MG63 (cell line): ENCODE measurements around the gene RASGRF1. TPM values are rescaled to one million over a fixed set of nuclear protein-coding genes. Genes with fewer than 3 reads are reported as not detected.

Source experiments
- DNase-seq: peaks from one replicate; pipeline ENCODE4 v3.0.0-alpha.2; 2020
- H3K27me3 ChIP-seq: fragments of 250-450 bp; sonication (Bioruptor Pico); 2 replicates; pipeline ENCODE4 v1.5.1; 2020; ENCODE audit warnings: mild to moderate bottlenecking, moderate library complexity
- H3K36me3 ChIP-seq: fragments of 250-450 bp; sonication (Bioruptor Pico); 2 replicates; pipeline ENCODE4 v1.5.1; 2020; ENCODE audit warnings: mild to moderate bottlenecking, moderate library complexity
- H3K4me3 ChIP-seq: fragments of 250-450 bp; sonication (Bioruptor Pico); 2 replicates; pipeline ENCODE4 v1.5.1; 2020; ENCODE audit warnings: mild to moderate bottlenecking, moderate library complexity
- H3K9me3 ChIP-seq: fragments of 250-450 bp; sonication (Bioruptor Pico); 2 replicates; pipeline ENCODE4 v1.5.1; 2020; ENCODE audit warnings: mild to moderate bottlenecking, moderate library complexity
- total RNA-seq: library from RNA; depleted of rRNA; stranded (reverse); fragments of >200 nt; shearing (Covaris generic); gene quantifications from 2 replicates; pipeline ENCODE4 v1.2.3, GENCODE V29; 2014; ENCODE audit warnings: low replicate concordance; rRNA removed

RASGRF1 gene
- total RNA-seq, 1 experiment from 2014 or later: not detected

DNA sequence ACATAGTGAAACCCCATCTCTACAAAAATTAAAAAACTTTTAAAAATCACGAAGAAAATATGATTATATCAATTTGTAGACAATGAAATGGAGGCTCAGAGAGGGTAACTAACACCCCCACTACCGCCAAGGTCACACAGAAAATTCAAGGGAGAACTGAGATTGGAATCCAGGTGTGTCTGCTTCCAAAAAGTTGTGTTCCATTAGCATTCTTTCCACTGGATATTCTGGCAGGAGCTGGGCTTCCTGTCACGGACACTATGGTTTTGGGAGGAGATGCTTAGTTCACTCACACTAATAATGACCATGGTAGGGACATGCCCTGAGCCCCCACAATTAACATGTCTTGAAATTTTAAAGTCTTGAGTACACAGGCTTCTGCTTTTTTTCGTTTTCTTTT lies 174.5 kb downstream of the RASGRF1 start:
- no peak for DNase-seq

DNA sequence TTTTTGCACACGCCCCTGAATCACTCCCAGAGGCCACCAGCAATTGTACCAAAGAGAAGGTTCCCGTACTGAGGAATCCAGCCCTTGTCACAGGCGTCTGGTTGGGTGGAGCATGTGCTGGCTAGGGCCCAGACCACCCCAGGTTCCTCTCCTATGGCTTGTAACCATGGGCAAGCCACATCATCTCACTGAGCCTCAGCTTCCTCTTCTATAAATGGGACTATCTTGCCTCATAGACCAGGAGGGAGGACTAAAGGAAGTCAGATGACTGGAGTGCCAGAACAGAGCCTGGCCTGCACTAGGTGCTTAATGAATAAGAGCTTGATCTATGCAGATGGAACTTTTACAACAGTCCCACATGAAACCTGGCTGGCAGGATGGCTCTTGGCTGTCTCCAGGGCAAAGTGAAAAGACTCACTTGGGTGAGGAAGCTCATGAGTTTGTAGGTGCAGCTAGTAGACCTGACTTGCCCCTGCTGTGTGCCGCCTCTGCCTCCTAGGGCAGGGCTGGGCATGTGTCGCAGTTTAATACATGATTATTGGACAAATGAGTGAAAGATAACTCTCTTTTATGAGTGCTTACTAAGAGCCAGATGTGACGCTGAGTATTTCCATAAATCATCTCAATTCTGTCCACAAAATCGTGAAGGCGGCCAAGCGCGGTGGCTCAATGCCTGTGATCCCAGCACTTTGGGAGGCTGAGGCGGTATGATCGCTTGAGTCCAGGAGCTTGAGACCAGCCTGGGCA lies 175.1 kb downstream of the RASGRF1 start:
- no peak overlapping the region for H3K4me3 ChIP-seq
- no peaks in the 10 kb centered on the region for H3K27me3 ChIP-seq
- DNase-seq: no peak
- peaks cover 74% of the 10 kb centered on the region for H3K36me3 ChIP-seq
- H3K9me3 ChIP-seq: no peaks in the 10 kb centered on the region

More for the DNA sequence above, 174.5 kb downstream of the RASGRF1 start:
- H3K4me3 ChIP-seq: no peak overlapping the region
- no peaks in the 10 kb centered on the region for H3K9me3 ChIP-seq
- peaks cover 69% of the 10 kb centered on the region for H3K36me3 ChIP-seq
- H3K27me3 ChIP-seq: no peaks in the 10 kb centered on the region

DNA sequence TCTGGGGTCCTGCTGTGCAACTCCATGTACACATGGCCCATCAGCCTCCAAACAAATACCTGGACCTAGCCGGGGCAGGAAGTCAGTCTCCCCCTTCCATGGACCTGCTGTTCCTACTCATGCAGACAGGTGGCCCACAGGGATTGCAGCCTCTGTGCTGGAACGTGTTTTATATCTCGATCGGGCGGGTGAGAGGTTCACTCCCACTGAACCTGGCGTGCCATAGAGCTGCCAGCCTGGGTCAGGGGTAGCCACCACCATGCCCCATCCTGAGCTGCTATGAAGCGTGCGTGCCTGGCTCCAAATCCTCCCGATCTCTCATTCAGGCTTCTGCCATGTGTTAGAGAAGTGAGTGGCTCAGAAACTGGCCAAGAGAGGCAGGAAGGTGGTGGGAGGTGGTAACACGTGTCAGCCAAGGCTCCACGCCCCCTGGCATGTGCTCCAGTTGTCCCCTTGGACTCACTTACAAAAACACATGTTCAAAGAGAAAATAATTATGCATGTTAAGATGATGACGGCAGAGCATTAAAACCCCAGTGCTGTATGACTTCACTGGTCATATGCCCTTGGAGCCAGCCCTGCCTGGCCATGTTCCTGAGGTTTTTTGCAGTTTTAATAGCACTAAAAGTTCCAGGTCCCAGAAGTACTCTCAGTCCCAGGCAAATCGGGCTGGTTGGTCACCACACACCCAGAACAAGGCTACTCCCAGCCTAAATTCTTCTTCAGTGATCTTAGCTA lies 176.4 kb downstream of the RASGRF1 start:
- Histone ChIP-seq H3K27me3 (no peaks in the 10 kb centered on the region), H3K36me3 (peaks cover 79% of the 10 kb centered on the region), H3K4me3 (no peak overlapping the region), H3K9me3 (no peaks in the 10 kb centered on the region)
- no peak for DNase-seq

DNA sequence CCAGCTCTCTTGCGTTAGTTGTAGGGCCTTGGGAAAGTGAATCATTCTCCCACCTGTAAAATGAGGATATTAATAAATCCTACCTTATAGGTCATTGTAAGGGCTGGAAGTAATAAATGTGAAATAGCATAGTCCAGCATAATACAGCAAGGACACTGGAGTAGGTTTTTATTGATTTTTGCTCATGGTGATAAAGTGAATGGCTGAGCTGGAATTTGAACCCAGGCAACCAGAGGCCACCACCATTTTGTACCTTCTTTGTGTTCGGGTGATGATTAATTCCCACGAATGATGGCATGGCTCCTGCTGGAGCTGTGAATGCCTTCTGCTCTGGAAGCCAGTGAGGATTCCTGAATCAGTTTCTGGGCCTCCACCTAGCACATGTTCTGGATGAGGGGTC lies 177.6 kb downstream of the RASGRF1 start:
- Histone ChIP-seq H3K9me3 (no peaks in the 10 kb centered on the region), H3K27me3 (no peaks in the 10 kb centered on the region), H3K4me3 (no peak overlapping the region), H3K36me3 (peaks cover 78% of the 10 kb centered on the region)
- DNase-seq: no peak

- peaks cover 77% of the 10 kb centered on the region for H3K36me3 ChIP-seq
- H3K4me3 ChIP-seq: no peak overlapping the region
- H3K9me3 ChIP-seq: no peaks in the 10 kb centered on the region
- no peak for DNase-seq
- H3K27me3 ChIP-seq: no peaks in the 10 kb centered on the region
Measured at GRCh38 chr15:78912316-78912715, 178.3 kb downstream of the RASGRF1 start.

- Histone ChIP-seq H3K4me3 (no peak overlapping the region), H3K9me3 (no peaks in the 10 kb centered on the region), H3K27me3 (no peaks in the 10 kb centered on the region), H3K36me3 (peaks cover 89% of the 10 kb centered on the region)
- no peak for DNase-seq
Measured at GRCh38 chr15:78910271-78910670, 180.3 kb downstream of the RASGRF1 start.

Other genes with a start within 250 kb of the RASGRF1 start
- 448 and 463 TPM in 2 replicates for gene MORF4L1, start 217.9 kb downstream of the RASGRF1 start, total RNA-seq
- 19.8 and 100 TPM in 2 replicates for gene CTSH, start 145.7 kb downstream of the RASGRF1 start, total RNA-seq
- gene ANKRD34C, start 191.9 kb upstream of the RASGRF1 start, total RNA-seq: not detected in 2 replicates
- gene TMED3, start 220.3 kb upstream of the RASGRF1 start, total RNA-seq: 149 and 212 TPM in 2 replicates